ENCODE measurements around the gene TOR1AIP1. TPM values are rescaled to one million over a fixed set of nuclear protein-coding genes. Genes with fewer than 3 reads are reported as not detected.

The TOR1AIP1 gene
- total RNA-seq, 2 donors from 2014 or later = 48.3 to 53.0 TPM

DNA sequence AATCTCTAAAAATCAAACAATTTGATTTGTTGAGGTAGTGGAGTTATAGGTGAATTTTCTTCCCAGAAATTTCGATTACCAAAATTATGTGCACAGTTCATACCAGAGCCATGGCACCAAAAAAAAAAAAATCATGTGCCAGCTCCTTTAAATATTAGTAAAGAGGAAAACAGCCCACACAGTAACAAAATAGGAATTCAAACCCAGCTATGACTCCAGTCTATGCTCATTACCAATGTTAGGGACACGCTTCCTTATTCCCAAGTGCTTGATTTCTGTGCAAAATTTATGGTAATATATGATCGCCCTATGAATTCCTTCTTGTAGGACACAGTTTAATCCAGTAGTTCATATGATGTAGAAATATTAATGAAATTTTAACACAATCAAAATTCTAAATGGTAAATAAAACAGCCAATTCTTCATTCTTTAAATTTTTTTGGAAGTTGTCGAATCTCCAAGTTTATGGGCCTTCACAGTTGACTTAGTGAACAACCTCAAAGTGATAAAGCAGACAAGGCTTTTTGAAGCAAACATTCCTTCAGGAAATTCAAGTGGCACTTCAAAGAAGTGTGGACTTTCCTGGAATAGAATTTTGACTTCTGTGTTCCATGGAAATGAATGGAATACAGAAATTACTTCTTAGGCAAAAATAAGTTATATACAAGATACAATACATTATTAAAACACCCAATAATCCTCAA is 6.3 kb upstream of the TOR1AIP1 start:
- no peak for DNase-seq (ENCODE audit: low spot score in 2 of 2)
- Mint-ChIP-seq H3K36me3 (peaks cover 0 to 17% of the 10 kb centered on the region in 2 donors), H3K27ac (no peak overlapping the region), H3K9me3 (no peaks in the 10 kb centered on the region)
- no peak for ATAC-seq

DNA sequence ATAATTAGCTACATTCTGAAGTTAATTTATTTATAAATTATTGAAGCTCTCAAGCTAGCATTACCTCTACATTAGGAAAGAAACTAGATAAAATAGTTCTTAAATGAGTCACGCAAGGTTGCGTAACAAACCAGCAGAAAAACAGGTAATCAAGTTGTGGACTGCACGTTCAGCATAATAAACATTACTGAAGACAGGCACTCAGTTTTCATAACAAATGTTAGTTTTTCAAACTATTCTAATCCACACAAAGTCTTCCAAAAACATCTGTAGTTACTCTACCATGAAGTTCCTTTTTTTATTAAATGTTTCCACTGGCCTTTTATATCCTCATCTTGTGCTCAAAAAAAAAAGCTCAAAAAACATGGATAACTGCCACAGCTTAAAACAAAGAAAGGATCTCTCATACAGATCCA is 5.8 kb upstream of the TOR1AIP1 start:
- peaks cover 1 to 17% of the 10 kb centered on the region in 2 donors for H3K36me3 Mint-ChIP-seq
- no peak for DNase-seq (ENCODE audit: low spot score in 2 of 2)
- no peaks in the 10 kb centered on the region for H3K9me3 Mint-ChIP-seq
- ATAC-seq = no peak
- H3K27ac Mint-ChIP-seq = peak overlapping the region in 1 of 2 donors; percentile 68

DNA sequence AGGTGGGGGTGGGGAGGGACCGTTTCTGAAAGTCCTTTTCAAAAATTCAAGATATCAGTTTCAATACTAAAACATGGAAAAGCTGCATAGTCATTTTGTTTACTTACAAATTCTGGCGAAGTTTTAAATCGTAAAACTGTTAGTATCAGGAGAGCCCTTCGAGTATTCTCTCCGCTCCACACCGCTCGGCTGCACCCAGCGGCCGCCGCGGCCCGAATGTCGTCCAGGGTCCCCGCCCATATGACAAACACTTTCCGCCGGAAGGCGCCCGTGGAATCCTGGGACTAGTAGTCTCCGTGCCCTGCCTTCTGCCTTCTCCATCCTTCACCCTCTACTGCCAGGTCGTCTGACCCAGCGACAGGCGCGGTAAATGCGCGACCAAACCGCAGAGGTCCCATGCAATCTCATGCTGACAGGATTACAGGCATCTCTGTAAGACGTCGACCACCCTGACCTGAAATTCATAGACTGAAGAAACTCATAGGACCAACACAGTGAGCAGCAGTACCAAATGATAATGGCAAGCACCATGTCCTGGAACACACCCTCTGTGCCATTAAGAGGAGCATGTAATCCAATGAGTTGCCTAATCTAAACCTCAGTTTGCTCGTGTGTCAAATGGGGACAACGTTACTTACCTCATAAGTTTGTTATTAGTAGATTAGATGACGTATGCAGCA is 4.4 kb upstream of the TOR1AIP1 start, which contains the start of gene TOR1AIP2:
Gene TOR1AIP2, minus strand, starts transcription at position 218 of the 680 bp plus-strand sequence. CDS start 25,138 bp downstream, outside the sequence.
- peak within 1 kb of the TSS; percentile 80 to 97 for H3K27ac Mint-ChIP-seq
- ATAC-seq (peak; percentile 76 to 83), DNase-seq (ENCODE audit: low spot score in 2 of 2) (peak; percentile 89)
- peaks cover 15 to 31% of the 10 kb centered on the region in 2 donors for H3K36me3 Mint-ChIP-seq
- no peaks in the 10 kb centered on the region for H3K9me3 Mint-ChIP-seq

DNA sequence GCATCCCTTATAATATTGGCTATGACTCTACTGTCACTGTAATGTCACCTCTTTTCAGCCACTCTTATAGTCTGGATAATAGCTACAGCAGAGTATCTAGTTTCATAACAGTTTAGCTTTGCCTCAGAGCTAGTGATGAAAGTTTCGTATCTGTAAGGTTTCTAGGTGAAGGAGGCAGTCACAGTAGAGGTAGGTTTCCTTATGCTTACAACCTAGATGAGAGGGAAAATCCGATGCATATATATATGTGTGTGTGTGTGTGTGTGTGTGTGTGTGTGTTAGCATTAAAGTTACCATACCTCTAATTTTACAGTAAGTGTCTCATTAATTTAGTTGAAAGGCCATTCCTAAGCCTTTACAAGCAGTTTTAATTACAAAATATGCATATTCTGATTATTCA is 2.3 kb upstream of the TOR1AIP1 start:
- ATAC-seq (no peak), DNase-seq (ENCODE audit: low spot score in 2 of 2) (no peak)
- Mint-ChIP-seq H3K9me3 (no peaks in the 10 kb centered on the region), H3K36me3 (peaks cover 32 to 39% of the 10 kb centered on the region in 2 donors), H3K27ac (peak overlapping the region; percentile 44 to 81)

DNA sequence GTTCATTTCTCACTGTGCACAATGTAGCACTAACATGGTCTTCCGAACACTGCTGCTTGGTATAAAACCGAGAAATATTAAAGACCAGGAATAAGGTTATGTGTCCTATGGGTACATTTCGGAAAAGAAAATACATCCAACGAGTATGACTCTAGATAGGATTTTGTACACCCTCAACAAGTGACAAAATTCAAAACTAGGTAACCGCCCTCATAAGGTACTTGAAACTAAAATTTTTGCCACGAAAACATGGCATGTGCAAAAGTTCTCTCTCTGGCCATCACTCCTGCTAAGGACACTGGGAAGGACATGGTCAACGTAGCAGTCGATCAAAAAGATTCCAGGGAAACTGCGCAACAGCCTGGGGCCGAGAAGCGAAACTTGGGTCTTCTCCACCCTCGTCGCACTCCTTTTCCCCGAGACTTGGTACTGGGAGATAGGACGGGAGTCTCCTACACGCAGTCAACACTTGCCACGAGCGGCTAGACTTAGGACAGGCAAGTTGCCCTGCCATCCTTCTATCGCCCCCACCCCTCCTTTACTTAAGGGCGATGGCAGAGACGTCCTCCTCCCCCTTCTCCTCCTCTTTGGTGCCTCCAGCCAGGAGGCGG is 338 bp upstream of the TOR1AIP1 start:
- DNase-seq (ENCODE audit: low spot score in 2 of 2) (no peak), ATAC-seq (peak in 1 of 2 donors; percentile 4)
- Mint-ChIP-seq H3K36me3 (peaks cover 36 to 40% of the 10 kb centered on the region in 2 donors), H3K9me3 (no peaks in the 10 kb centered on the region), H3K27ac (peak overlapping the region; percentile 99 to 100)

DNA sequence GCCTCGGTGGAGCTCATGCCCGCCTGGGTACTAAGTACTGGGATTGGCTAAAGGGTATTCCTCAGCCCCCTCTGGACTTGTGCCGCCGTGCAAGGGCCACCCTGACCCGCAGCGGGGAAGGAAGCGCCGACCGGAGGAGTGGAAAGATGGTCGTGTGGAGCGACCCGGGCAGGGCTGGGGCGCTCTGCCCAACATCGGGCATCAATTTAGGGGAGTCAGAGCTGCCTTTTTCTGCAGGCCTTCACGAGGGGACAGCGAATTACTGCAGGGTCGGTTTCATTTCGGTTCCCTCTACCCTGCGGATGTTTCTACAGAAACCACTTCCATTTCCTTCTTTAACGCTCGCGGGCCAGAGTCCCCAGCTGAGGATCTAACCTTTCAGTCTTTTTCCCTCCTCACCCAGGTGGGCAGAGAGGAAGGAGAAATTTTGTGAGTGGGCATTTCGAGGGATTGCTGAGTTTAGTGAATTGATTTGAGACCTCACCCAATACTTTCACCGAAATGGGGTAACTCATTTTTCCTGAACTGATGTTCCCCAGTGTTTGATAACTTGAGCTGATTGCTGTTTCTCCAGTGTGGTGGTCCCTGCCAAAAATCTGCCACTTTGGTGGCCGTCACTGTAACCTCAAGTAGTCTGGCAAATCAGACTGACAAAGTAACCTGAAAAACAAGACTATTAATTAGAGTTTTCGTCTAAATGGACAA is 1.1 kb downstream of the TOR1AIP1 start:
- DNase-seq (ENCODE audit: low spot score in 2 of 2) (no peak), ATAC-seq (no peak)
- Mint-ChIP-seq H3K27ac (peak overlapping the region; percentile 99 to 100), H3K9me3 (no peaks in the 10 kb centered on the region), H3K36me3 (peaks cover 36 to 39% of the 10 kb centered on the region in 2 donors)

DNA sequence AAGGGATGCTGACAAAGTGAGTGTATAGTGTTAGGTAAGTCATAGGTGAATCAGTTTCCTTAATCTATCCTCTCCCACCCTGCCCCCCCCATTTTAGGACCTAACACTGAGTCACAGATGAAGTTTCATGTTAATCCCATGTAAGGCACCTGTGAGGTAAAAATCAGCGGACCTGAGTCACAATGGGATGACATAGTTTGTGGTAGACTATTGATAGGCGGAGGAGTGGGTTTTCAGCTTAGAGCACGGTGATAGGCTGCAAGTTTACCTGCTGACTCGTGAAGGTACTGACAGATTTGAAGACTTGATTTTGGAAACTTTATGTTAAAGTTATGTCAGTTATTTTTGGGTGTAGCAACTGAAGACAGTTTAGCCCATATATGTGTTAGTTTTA is 1.7 kb downstream of the TOR1AIP1 start:
- Mint-ChIP-seq H3K36me3 (peaks cover 36 to 39% of the 10 kb centered on the region in 2 donors), H3K9me3 (no peaks in the 10 kb centered on the region), H3K27ac (peak overlapping the region; percentile 99 to 100)
- DNase-seq (ENCODE audit: low spot score in 2 of 2) (peak; percentile 55 to 66), ATAC-seq (peak; percentile 66 to 75)

DNA sequence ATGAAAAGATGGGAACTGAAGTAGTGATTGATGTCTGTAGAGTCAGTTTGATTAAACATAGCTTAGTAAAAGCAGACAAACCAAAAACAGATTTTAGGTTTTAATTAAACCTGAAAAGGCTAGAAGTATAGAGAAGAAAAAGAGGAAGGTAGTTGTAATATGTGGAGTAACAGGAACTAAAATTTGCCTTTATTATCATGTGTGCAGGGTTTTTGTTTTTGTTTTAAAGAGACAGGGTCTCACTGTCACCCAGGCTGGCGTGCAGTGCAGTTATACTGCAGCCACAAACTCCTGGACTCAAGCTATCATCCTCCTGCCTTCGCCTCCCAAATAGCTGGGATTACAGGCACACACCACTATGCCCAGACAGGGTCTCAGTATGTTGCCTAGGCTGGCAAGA is 6.0 kb downstream of the TOR1AIP1 start:
- no peak for ATAC-seq
- Mint-ChIP-seq H3K27ac (peak overlapping the region in 1 of 2 donors; percentile 0), H3K36me3 (peaks cover 17 to 21% of the 10 kb centered on the region in 2 donors), H3K9me3 (no peaks in the 10 kb centered on the region)
- DNase-seq (ENCODE audit: low spot score in 2 of 2) = no peak

DNA sequence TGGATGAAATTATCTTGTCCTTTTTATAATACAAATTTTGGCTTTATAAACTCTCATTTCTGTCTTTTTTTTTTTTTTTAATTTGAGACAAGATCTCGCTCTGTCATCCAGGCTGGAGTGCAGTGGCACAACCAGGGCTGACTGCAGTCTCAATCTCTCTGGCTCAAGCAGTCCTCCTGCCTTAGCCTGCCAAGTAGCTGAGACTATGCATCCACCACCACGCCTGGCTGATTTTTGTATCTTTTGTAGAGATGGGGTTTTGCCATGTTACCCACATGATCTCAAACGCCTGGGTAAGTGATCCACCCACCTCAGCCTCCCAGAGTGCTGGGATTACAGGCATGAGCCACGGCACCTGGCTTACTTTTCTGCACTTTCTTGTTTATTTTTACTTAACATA is 7.5 kb downstream of the TOR1AIP1 start:
- peaks cover 6 to 7% of the 10 kb centered on the region in 2 donors for H3K36me3 Mint-ChIP-seq
- H3K9me3 Mint-ChIP-seq = no peaks in the 10 kb centered on the region
- DNase-seq (ENCODE audit: low spot score in 2 of 2) = no peak
- peak overlapping the region in 1 of 2 donors; percentile 61 for H3K27ac Mint-ChIP-seq
- ATAC-seq = no peak

DNA sequence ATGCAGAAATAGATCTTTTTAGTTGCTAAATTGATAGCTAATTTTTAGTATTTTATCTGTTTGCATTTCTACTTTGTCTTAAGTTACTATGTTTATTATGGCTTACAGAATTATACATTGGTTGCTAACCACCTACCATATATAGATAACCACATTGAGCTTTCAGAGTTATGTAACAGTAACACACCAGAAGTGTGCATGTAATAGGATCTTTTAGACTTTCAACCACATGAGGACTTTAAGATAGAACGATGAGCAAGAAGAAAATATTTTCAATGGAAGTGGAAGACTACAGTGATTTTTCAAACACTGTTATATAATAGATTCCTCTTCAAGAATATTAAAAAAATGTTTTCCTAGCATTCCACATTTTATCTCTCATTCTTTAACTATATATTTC is 28.8 kb downstream of the TOR1AIP1 start:
- no peak for DNase-seq (ENCODE audit: low spot score in 2 of 2)
- Mint-ChIP-seq H3K9me3 (no peaks in the 10 kb centered on the region), H3K27ac (no peak overlapping the region), H3K36me3 (peaks cover 0 to 20% of the 10 kb centered on the region in 2 donors)
- no peak for ATAC-seq

DNA sequence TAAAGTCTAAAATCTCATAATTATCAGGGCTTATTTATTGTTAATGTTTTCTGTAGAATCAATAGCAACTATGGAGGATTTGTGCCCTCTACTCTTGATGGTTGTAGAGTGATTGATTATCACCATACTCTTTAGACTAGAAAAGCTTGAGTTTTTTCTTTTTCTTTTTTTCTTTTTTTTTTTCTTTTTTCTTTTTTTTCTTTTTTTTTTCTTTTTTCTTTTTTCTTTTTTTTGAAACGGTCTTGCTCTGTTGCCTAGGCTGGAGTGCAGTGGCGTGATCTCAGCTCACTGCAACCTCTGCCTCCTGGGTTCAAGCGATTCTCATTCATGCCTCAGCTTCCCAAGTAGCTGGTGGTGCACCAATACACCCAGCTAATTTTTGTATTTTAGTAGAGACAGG is 29.7 kb downstream of the TOR1AIP1 start:
- ATAC-seq = no peak
- DNase-seq (ENCODE audit: low spot score in 2 of 2) = no peak
- Mint-ChIP-seq H3K9me3 (no peaks in the 10 kb centered on the region), H3K36me3 (peaks cover 0 to 20% of the 10 kb centered on the region in 2 donors), H3K27ac (no peak overlapping the region)

DNA sequence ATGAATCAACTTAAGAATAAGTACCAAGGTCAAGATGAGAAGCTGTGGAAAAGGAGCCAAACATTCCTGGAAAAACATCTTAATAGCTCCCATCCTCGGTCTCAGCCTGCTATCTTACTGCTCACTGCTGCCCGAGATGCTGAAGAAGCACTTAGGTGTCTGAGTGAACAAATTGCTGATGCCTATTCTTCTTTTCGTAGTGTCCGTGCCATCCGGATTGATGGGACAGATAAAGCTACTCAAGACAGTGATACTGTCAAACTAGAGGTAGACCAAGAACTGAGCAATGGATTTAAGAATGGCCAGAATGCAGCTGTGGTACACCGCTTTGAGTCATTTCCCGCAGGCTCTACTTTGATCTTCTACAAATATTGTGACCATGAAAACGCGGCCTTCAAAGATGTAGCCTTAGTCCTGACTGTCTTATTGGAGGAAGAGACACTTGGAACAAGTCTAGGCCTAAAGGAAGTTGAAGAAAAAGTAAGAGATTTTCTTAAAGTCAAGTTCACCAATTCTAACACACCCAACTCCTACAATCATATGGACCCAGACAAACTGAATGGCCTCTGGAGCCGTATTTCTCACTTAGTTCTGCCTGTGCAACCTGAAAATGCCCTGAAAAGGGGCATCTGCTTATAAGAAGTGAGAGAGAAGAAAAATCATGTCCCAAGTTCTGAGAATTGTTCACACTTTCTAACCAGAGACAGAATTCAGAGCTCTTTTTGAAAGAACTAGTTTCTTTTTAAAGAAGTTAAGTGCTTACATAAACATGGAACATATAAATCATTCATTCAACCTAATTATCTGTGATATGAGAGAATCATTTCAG is 35.7 kb downstream of the TOR1AIP1 start:
- ATAC-seq (peak in 1 of 2 donors; percentile 46), DNase-seq (ENCODE audit: low spot score in 2 of 2) (no peak)
- Mint-ChIP-seq H3K9me3 (no peaks in the 10 kb centered on the region), H3K27ac (no peak overlapping the region), H3K36me3 (peaks cover 5 to 24% of the 10 kb centered on the region in 2 donors)

DNA sequence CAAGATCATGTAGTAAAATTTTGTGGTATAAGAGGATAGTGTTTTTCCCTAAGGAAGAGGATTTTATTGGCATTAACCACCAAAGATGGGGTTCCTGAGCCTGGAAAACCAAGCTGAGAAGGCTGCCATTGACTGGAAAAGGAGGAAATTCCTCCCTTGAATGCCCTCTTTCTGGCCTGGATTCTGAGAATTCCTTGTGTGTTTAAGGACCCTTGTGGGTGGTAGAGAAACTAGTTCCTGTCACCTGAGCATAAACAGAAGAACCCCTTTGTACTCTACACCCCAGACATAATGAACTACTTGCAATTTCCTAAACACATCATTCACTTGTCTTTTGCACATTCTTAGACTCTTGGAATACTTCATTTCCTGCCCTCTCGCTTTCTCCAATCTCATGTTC is 39.4 kb downstream of the TOR1AIP1 start:
- H3K9me3 Mint-ChIP-seq = no peaks in the 10 kb centered on the region
- DNase-seq (ENCODE audit: low spot score in 2 of 2) (no peak), ATAC-seq (no peak)
- H3K36me3 Mint-ChIP-seq = peaks cover 5 to 24% of the 10 kb centered on the region in 2 donors
- no peak overlapping the region for H3K27ac Mint-ChIP-seq

DNA sequence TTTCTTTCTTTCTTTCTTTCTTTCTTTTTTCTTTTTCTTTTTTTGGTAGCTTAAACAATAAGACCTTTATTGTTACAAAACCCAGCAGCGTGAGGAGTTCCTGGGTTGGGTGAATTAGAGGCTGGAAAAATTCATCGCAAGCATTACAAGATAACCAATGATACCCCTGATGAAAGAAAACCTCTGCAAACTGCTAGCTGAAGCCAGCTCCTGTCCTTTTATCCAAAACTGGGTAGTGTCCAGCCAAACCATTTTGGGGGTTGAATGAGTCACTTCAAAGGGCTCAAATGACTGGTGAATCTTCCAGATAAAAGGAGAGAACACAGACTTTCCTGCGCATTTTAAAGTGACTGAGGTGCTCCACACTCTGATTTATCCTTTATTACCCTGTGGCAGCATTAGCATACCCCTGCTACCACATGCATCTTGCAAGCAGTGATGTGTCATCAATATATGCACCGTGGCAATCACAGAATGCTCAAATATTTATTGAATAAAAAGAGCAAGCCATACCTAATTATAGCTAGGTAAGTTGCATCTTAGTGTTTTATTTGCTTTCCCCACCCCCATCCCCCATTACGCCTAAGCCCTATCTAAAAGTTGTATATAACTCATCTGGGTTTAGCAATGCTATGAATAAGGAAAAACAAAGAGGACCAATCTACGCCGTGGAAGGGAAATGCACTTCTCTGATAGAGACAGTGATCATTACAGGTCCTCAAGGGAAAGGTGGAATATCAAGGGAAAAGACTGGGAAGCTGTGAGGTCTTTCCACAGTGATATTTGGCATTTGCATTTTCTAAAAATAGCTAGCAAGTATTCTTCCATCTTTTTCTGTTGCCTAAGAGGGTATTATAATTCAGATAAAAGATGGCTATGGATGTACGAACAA is 40.1 kb downstream of the TOR1AIP1 start:
- DNase-seq (ENCODE audit: low spot score in 2 of 2) = no peak
- no peaks in the 10 kb centered on the region for H3K9me3 Mint-ChIP-seq
- H3K27ac Mint-ChIP-seq = no peak overlapping the region
- peaks cover 4 to 22% of the 10 kb centered on the region in 2 donors for H3K36me3 Mint-ChIP-seq
- peak in 1 of 2 donors; percentile 31 for ATAC-seq

DNA sequence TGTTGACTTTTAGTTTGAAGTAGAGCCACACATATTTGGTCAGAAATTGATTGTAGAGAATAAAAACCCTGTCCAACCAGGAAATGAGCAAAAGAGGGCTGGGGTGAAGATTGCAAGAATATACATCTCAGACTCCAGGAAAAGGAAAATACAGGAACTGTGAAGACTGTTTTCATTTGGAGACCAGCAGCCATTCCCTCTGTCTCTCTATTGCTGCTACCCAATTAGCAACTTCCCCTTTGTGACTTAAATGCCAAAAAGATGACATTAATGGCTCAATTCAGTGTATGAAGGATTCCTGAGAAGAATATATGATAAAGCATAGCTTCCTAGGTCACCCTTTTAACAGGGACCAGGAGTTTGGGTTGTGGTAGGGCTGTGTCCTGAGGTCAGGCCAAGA is 40.9 kb downstream of the TOR1AIP1 start:
- ATAC-seq = no peak
- DNase-seq (ENCODE audit: low spot score in 2 of 2) = no peak
- peaks cover 0 to 14% of the 10 kb centered on the region in 2 donors for H3K36me3 Mint-ChIP-seq
- no peak overlapping the region for H3K27ac Mint-ChIP-seq
- H3K9me3 Mint-ChIP-seq = no peaks in the 10 kb centered on the region
